HG03095 (cell line): ENCODE measurements around the gene POLR3A.

Experiments
- ATAC-seq: cut with Tn5 transposase; IDR thresholded peaks from one replicate; pipeline ENCODE4 v1.9.1; 2021; ENCODE audit warnings: moderate library complexity; ENCODE audit not compliant: unreplicated experiment

Gene POLR3A

DNA sequence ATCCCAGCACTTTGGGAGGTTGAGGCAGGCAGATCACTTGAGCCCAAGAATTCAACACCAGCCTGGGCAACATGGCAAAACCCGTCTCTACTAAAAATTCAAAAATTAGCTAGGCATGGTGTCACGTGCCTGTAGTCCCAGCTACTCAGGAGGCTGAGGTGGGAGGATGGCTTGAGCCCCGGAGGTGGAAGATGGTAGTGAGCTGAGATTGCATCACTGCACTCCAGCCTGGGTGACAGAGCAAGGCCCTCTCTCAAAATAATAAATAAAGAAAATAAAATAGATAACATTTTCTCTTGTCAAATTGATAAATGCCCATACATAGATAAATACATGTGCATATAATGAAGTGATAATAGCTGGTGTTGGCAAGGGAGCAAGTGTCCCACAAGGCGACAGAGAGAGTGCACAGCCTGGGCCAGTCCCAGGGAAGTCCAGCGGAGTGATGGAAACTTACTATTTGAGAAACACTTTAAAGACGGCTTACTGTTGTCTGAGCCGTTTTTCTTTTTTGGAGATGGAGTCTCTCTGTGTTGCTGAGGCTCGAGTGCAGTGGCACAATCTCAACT lies 69.3 kb downstream of the POLR3A start:
- ATAC-seq = no peak

DNA sequence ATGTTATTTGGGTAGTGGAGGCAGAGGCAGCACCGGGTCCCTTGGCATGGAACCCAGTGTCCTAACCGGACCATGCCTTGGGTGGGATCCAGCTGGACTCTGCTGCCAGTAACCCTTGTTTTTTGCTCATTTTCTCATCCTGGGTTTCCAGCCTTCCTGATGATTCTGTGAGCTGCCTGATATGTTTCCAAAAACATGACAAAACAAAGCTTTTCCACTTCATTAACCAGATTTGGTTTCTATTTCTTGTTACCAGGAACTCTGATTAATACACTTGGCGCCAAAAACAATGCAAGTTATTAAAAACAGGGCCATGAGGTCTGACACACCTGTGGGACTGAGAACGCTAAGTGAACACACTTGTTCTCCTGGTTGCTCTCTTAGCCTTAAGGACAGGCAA lies 69.9 kb downstream of the POLR3A start:
- ATAC-seq = no peak

DNA sequence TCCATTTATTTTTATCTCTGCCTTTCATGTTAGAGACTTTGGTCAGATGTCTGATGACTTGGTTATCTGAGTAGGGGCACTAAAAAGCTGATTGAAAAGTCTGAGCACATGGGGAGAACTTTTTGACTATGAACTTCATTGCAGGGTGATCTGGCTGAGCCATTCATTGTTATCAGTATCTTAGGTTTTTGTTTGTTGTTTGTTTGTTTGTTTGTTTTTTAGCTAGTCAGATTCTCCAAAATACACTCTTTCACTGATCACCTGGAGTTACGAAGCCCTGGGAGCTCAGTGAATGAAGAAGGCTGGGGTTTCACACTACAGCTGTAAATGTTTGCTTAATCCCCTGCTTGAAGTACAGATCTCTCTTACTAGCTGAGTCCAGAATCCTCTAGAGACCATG lies 74.2 kb downstream of the POLR3A start:
- no peak for ATAC-seq

DNA sequence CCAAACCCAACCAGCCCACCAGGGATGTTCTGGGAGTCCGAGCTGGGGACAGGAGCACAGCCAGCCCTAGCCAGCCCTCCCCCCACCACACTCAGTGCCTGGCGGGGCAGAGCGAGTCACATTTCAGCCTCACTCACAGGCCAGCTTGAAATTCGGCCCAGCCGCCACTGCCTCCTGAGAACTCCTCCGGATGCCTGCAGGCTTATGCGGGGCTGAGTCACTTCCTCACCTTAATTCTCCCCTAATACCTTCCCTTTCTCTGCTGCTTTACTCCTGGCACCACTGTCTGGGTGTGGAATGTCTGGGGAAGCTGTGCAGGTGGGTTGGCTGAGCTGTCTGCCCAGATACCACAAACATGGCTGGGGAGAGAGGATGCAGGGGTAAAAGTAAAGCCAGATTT lies 80.1 kb downstream of the POLR3A start:
- no peak for ATAC-seq

DNA sequence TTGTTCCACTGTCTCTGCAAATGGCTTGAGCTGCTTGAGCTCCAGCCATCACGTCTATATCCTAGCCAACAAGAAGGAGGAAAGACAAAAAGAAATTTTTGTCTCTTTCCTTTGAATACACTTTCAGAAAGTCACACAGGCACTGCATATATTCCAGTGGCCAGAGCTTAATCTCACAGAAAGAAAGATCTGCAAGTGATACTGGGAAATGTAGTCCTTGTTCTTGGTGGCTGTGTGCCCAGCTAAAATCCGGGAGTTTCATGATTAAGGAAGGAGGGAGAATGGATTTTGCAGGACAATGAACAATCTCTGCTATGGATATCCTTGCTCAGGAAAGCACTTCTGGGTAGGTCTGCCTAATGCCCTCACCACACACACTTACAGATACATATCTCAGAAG lies 83.2 kb downstream of the POLR3A start:
- ATAC-seq = no peak

DNA sequence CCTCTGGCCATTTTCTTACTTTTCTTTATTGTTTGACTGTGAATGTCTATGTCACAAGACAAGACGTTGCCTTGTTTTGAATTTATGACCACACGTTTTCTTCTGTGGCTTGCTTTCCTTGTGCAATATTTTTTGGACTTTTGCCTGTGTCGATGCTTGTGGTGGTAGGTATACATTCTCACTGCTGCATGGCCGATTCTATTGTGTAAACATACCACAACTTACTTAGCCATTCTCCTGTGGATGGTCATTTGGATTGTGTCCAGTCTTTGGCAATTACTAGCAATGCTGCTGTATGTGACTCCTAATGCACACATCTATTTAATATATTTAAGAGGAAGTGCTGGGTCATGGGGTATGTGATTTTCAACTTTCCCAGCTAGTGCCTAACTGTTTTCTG lies 84.8 kb downstream of the POLR3A start:
- no peak for ATAC-seq

DNA sequence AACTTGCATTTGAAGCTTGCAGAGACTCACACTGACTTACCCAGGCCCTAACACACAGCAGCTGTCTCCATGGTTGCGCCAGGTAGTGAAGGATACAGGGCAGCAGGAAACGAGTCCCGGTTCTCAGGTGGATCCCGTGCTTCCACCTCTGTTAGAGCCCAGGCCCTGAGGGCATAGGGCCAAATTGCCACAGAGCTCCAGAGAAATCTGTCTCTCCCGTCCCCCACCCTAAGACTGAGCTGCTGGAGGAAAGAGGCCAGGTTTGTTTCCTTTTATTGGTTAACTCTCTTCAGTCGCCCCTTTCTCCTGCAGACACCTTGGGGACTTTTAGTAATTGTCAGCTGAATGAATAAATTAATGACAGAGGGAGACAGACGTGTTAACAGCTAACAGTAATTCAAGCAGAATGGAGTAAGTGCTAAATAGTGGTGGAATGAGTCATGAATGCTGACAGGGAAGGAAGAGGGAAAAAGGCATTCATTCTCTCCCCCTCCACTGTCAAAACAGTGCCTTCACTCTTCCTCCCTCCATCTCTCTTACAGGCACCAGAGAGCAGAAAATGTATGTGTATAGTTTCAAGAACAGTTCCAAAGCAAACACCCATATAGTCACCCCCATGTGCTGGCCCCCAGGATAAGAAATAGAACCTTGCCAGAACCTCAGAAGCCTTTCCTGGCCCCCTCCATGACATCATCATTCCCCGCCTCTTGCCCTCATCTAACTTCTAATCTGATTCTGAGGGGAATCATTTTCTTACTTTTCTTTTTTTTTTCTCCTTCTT lies 86.0 kb downstream of the POLR3A start:
- ATAC-seq = no peak

DNA sequence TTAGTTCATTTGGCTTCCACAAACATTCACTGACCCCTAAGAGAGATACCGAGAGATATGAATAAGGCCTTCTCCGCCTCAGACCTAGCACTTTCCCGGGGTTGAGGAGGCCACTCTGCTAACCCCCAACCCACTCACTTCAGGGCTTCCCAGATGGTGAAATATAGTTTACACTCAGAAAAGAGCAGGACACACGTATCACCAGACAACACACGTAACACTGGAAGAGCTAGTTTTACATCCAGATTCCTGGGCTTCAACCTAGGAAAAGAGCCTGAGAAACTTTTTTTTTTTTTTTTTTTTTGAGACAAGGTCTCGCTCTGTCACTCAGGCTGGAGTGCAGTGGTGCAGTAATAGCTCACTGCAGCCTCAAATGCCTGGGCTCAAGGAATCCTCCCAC lies 87.5 kb downstream of the POLR3A start:
- ATAC-seq = no peak

DNA sequence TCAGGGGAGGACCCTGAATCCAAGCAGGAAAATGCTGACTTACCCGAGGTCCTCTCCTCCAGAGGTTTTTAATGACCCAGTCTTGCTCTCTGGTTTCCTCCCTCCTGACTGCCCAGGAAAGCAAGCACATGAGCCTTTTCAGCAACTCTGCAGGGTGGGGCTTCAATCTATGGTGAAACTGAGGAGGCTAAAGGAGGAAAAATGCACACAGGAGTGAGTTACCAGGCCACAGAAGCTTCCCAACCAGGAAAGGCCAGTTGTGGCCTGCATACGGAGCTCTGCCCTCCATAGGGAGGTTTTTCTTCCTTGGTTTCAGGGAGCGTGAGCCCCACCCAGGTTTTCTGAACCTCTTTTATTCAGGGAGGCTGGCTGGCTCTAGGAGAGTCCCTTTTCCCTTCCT lies 88.7 kb downstream of the POLR3A start:
- no peak for ATAC-seq

DNA sequence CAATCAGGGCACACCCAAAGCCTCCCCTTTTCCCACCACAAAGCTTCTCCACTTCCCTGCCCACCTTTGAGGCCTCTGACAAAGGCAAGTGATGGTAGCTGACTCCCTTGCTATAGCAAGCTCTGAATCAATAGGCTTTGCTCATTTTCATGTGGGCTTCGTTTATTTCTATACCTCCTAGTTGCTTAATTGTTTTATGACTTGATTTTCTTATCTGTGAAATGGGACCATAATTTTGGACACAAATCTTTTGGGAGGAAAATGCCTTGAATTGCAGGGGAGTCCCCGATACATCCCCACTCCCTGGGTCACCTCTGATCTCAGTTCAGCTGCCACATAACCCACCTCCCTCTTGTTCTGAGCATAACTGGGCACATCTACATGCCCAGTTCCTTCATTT lies 89.1 kb downstream of the POLR3A start:
- no peak for ATAC-seq

DNA sequence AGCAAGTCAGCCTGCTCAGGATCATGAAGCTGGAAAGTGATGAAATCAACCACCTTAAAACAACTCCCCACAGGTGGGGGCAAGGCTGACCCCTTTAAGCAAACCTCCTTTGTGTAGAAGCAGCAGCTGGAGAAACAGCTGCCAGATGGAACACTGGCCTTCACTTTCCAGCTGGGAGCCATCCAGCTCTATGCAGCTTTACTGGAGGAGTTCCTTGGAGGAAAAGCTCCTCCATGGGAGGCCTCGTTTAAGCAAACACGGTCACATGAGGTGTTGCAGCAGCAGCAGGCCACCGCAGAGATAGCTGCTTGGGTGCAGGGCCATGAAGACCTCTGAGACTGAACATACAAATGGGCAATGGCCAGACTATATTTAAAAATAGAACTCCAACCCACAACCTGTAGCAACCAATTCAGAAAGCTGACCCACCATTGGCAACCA lies 89.7 kb downstream of the POLR3A start:
- no peak for ATAC-seq

DNA sequence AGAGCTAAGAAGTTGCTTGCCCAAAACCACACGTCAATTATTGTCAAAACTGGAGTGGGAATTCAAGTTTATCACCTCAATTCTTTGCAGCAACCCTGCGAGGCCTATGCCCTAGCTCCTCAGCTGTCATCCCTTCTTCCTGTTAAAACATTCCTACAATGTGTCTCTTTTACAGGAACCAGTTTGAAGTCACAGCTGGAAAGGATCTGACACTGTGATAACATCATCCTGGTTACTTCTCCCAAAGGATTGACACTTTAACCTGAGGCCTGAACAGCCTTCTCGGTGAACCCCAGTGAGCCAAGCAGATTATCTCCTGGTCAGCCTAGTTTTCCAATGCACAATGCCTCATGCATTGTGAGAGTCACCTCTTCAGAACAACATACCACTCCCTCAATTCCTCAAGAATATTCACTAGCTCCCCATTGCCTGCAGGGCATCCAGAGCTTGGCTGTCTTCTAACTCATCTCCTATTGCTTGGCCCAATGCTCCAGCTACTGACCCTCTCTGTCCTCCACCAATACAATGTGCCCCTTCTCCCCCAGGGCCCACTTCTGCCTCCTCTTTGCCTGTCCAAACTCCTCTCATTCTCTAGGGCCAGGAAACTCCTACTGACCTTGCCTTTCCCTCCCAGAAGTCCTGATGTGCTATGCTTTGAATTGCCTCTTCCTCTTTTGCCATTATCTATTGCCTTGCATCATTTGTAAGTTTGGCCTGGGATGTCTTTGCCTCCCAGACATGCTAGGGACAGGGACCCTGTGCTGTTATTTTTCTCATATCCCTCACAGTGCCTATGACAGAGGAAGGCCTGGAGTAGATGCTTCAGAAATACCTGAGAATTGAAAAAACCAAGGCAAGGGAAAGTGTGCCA lies 92.4 kb downstream of the POLR3A start:
- ATAC-seq = no peak

DNA sequence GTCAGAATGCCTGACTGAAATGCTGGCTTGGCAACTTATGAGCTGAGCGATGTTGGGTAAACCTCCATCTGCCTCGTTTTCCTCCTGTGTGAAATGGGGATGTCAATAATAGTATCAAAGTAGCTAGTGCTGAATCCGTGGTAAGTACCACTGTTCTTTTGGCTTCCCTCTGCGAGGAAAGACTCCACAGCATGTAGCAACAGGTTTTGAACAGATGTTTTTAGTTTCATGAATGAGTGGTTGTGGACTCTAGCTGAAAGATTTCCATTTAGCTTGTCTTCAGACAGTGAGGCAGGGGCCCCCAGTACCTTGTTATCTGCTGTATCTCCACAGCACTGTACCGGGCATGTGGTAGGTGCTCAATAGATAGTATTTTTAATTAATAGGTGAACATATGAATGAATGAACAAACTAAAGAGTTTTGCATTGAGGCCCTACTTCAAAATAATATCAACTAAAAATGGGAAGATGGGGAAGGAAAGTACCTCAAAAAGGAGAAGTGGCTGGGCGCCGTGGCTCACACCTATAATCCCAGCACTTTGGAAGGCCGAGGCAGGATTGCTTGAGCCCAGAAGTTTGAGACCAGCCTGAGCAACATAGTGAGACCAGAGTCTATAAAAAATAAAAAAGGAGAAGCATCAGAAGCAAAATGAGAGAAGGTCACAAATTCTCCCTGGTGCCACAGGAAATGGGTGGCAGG lies 97.1 kb downstream of the POLR3A start:
- no peak for ATAC-seq

DNA sequence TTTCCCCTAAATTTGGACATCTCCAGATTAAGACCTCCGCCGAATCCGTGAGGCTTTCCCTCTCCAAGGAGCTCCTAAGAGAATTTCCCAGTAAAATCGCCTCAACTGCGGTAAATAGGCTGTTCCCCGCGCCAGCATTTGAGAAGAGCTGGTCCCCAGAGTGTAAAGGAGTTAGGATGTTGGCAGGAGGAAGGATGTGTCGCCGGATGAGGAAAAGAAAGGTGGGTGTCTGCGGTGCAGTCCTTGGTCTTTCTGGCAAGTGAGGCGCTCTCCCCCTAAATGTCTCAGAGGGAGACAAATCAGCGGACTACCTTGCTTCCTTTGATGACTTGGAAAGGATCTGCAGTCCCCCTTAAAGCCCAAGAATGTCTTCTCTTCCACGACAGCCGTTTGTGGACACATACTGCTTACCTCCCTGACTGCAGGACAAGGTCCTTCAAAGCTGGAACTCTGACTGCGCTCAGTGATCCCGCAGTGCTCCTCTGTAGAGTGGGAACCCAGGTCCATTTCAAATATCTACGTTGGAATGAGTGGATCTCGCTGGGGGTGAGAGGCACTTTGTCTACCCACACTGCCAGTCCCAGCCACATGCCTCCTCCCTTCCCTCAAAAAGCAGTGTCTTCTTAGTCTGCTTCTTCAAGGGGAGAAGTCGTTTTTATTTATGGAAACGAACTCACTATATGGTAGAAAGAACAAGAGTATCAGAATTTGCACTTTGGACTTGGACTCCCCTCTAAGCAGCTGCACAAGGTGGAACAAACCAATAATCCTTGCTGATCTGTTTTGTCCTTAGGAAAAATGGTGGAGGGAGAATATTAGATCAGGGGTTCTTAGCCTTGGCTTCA lies 101.7 kb downstream of the POLR3A start:
- no peak for ATAC-seq

DNA sequence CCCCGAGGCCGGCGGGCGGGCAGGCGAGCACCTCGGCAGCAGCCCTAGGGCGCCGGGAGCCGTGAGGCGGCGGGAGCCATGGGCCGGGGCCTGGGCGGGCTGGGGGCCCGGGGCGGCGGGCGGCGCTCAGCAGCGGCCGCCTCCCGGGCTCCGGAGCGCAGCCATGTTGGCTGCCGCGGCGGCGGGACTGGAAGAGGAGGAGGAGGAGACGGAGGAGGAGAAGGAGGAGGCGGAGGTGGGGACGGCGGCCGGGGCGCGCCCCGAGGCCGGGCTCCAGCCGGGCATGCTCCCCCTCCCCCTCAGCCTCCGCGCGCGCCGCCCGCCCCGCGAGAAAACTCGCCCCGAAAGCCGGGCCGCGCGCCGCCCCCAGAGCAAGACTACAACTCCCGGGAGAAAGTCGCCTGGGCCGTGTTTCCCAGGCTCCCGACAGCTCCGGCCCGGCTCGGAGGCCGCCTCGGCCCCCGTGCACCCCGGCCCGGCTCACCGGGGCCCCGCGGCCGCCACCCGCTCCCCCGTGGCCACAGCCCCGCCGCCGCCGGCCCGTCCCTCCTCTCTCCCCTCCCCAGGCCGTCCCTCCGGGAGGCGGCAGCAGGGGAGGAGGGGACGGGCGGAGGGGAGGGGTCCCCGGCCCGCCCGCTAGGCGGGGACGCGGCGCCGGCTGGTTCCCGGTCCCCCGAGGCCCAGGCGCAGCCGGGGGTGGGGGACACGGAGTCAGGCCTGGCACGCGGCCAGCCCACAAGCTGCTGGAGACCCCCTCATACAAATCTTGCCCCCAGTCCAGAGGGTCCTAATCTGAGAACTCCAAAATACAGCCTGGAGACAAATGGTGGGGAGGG lies 102.5 kb downstream of the POLR3A start, which contains the start of gene DLG5:
Gene DLG5 (minus strand): TSS at position 190 of the 836 bp plus-strand sequence. CDS start 235 bp downstream, outside the sequence.
- peak; percentile 46 for ATAC-seq

DNA sequence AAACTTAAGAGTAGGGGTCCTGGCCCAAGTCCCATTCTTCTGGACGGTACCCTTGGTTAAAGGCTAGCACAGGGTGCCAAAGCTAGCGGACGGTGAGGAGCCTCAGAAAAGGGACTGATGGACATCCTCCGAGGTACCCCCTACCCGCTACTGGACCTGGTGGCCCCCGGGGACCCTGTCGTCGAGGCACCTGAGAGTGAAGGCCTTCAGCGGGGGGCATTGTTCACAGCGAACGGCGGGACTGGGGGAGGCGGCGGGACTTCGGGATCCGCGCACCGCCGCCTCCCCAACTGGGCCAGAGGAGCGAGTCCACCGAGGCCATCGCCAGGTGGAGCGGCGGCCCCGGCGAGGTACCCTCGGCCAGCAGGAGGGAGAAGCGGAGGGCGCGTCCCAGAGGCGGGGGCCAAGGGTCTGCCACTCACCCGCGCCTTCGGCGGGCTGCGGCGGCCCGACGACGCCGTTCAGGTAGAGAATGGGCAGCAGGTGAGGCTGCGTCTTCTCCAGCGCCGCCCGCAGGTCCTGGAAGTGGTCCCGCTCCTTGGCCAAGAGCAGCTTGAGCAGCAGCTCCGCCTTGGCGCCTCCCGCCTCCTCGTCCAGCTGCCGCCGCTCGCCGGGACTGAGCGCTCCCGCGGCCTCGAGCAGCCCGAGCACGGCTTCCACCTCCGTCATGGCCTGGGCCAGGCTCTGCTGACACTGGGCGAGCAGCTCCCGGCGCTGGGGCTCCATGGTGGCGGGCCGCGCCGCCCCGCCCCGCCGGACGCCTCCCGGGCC lies 103.3 kb downstream of the POLR3A start:
- ATAC-seq = peak; percentile 54

DNA sequence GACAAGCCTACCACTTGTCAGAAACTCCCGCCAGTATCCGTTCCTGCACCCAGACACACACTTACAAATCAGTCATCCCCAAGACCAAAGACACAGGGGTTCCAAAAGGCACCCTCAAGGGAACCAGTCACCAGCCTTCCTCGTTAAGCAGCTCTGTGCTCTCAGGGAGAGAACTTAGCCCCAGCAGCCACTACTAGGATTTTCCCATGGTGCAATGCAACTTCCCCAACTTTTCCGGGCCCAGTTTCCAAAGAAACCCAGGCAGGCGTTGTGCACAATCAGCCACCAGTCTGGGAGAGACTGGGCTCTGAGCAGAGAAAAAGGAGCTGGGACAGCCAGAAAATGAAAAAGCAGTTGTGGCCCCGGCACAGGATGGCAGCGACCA lies 103.9 kb downstream of the POLR3A start:
- ATAC-seq = no peak

DNA sequence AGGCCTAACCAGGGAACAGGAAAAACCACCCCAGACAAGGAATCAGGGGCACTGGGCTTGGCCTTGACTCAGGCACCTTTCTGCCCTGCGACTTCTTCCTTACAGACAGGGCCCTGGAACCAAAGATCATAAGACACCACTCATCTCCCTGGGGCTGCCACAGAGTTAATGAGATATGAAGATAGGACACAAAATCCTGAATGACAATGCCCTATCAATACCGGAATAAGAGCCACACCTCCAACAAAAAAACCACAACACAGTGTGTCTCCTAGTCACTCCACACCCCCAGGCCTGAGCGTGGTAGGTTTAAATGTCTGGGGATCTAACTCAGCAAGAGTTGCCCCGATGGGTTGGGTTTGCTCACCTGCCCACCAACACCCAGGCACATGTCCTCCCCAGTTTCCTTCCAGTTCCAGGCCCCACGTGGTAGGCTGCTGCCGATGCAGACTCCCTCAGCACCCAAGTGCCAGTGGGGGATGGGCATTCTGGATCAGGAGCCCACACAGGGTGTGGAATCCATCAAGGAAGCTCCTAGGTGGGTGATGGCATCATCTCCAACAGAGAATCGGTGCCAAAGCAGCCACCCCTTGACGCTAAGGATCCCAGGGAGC lies 106.6 kb downstream of the POLR3A start:
- no peak for ATAC-seq
